ENCODE measurements around the gene PKHD1.

DNA sequence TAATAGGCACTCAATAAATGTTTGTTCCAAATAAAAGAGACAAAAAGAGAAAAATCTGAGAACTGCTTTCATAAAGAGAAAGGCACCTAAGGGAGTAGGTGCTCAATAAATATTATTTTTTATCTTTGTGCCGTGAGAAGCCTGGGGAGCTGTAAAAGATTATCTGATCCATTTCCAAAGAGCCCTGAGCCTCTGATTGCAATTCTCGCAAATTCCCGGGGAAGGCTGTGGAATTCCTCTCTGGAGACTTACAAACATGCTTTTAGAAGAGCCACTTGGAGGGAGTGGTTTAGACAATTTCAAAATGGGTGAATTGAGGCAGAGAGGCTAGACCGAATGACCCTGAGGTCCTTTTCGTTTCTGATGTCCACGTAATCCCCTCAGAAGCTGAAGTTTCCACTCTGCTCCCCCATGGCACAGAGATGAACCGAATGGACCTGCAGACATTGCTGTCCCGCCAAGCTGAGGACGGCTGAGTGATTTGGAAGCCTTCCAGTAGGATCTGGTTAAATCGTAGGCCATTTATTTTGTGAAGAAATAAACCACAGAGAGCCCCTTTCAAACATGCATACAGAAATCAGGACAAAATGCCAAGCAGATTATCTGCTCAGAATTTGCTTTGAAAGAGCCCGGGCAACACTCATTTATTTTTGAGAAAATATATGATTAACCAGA is 77.8 kb downstream of the PKHD1 start:
- TF ChIP-seq CTCF (IDR thresholded peaks at IDR 0.05) (no peak), POLR2A (IDR thresholded peaks at IDR 0.05) (no peak)

Data from body of pancreas (tissue), 4 donors.